ENCODE measurements around the gene ZNF263. TPM values are rescaled to one million over a fixed set of nuclear protein-coding genes. Genes with fewer than 3 reads are reported as not detected.

The ZNF263 gene
- total and polyA plus RNA-seq, 10 of the 15 experiments (the other 5 are each of a cell fraction or from before 2014, with no cell fraction given), result 4.7 to 45.6 (median 24.5) TPM

- TF ChIP-seq ZBTB40 (IDR thresholded peaks at IDR 0.05; ENCODE audit: borderline replicate concordance), result no peak
- no peak for TF ChIP-seq KLF5 (IDR thresholded peaks at IDR 0.05; ENCODE audit: partially characterized antibody)
- TF ChIP-seq SMAD5 (IDR thresholded peaks at IDR 0.05; ENCODE audit: low read depth), result no peak
- TF ChIP-seq TARDBP (IDR thresholded peaks at IDR 0.05; ENCODE audit: borderline replicate concordance), result no peak
- TF ChIP-seq NFYA (IDR thresholded peaks at IDR 0.05; ENCODE audit: borderline replicate concordance, low read depth, low read length), result no peak
- TF ChIP-seq HSF1 (IDR thresholded peaks at IDR 0.05; ENCODE audit: low read depth, low read length), result no peak
- no peak for TF ChIP-seq DPF2 (IDR thresholded peaks at IDR 0.05)
- no peak for TF ChIP-seq WRNIP1 (IDR thresholded peaks at IDR 0.05; ENCODE audit: borderline replicate concordance, low read depth, low read length)
- no peak for TF ChIP-seq EZH2 (IDR thresholded peaks at IDR 0.05; ENCODE audit: borderline replicate concordance, control insufficient read depth, low read depth, low read length)
- TF ChIP-seq SP1 (IDR thresholded peaks at IDR 0.05; ENCODE audit: low read depth, low read length), result no peak
- SMC1A ChIA-PET (ENCODE audit: uncharacterized antibody, unreplicated experiment), result interaction anchor here (1.1 kb wide), 1 partner anchor 11 kb away, joined by 3 read pairs; no protein-coding TSS in a partner anchor
- BruUV-seq (replicated peaks), result no TSS peak
These were observed 2.0 kb upstream of the ZNF263 start for GRCh38 chr16:3281222-3281820.

More at GRCh38 chr16:3281222-3281820, 2.0 kb upstream of the ZNF263 start:
- H3K4me2 ChIP-seq (ENCODE audit: control insufficient read depth, insufficient read depth), result no peak overlapping the region
- peaks cover 29% of the 10 kb centered on the region for H3K79me2 ChIP-seq (ENCODE audit: control insufficient read depth, insufficient read depth, low read length)
- peaks cover 5 to 7% of the 10 kb centered on the region in 2 experiments; a peak in 3 of 4 replicates for H3K36me3 ChIP-seq (ENCODE audit: control insufficient read depth in 2 of 2, insufficient read depth in 2 of 2, low read length in 1 of 2)
- H3K27me3 ChIP-seq (replicated peaks in 1 of 2; ENCODE audit: control insufficient read depth in 2 of 2, insufficient read depth in 2 of 2, low read length in 1 of 2), result no peaks in the 10 kb centered on the region
- DNase-seq (ENCODE audit: low read depth, low spot score) (no peak), FAIRE-seq (no peak), ATAC-seq (no peak)
- H3K4me3 ChIP-seq, result no peak overlapping the region
- no peaks in the 10 kb centered on the region for H4K20me1 ChIP-seq (ENCODE audit: control insufficient read depth, insufficient read depth)
- intact Hi-C loops (cut with micrococcal nuclease; ENCODE audit: unreplicated experiment) (loop anchor here (5.0 to 10.0 kb wide), 2 partner anchors 89 to 123 kb away; partner anchors contain the start of genes ZNF174 and ZSCAN32), in situ Hi-C loops (cut with MboI) (no loop called here)
- H3K4me1 ChIP-seq (ENCODE audit: control insufficient read depth, insufficient read depth, low read length), result peaks cover 10% of the 10 kb centered on the region; the same call in 1 of the 2 replicates
- WGBS (ENCODE audit: insufficient coverage, insufficient replicate concordance, low lambda C conversion rate, missing lambda C conversion rate), result 89% methylated on average over 6 of the region's 6 CpGs
- H2AFZ ChIP-seq (ENCODE audit: control insufficient read depth, low read depth, low read length), result no peak overlapping the region
- POLR2A ChIA-PET, result interaction anchor here (1.0 kb wide), 1 partner anchor 15 kb away, joined by 3 read pairs; no protein-coding TSS in a partner anchor
- no peak overlapping the region for H3K27ac ChIP-seq (ENCODE audit: control insufficient read depth, insufficient read depth)
- H3K9me3 ChIP-seq (replicated peaks; ENCODE audit: control insufficient read depth, insufficient read depth, low read length), result peaks cover 13% of the 10 kb centered on the region
- CTCF ChIA-PET, result interaction anchor here (3.8 kb wide), 1 partner anchor 14 kb away, joined by 20 read pairs; no protein-coding TSS in a partner anchor
- no peak overlapping the region for H3K9ac ChIP-seq (ENCODE audit: control insufficient read depth, insufficient read depth, low read length)
- RAD21 ChIA-PET (ENCODE audit: unreplicated experiment), result interaction anchor here (1.4 kb wide), 1 partner anchor 17 kb away, joined by 4 read pairs; no protein-coding TSS in a partner anchor
